Mesenchymal stem cell (in vitro differentiated cells and primary cell): ENCODE data around the gene EPB42.
A peak's percentile ranks its signal among the peaks of the same experiment; 100 is the strongest.

Experiments
- DNase-seq: peaks from one replicate; pipeline ENCODE4 v3.0.0-alpha.2; 2013
- H2AFZ ChIP-seq: one replicate; pipeline ENCODE4 v1.6.1; 2013; ENCODE audit warnings: low read depth, mild to moderate bottlenecking, control low read depth, inconsistent platforms, low read length, moderate library complexity
- H2AK5ac ChIP-seq: 2 replicates; pipeline ENCODE4 v1.6.1; 2013; ENCODE audit warnings: low read length, moderate library complexity, mild to moderate bottlenecking, inconsistent platforms; ENCODE audit not compliant: severe bottlenecking
- H2BK120ac ChIP-seq: one replicate; pipeline ENCODE4 v1.6.1; 2013; ENCODE audit warnings: low read depth, mild to moderate bottlenecking, inconsistent platforms, low read length, moderate library complexity
- H2BK12ac ChIP-seq, 2 experiments: one replicate each; pipeline ENCODE4 v1.6.1; 2013; ENCODE audit warnings: inconsistent platforms in 2 of 2, low read length in 2 of 2, mild to moderate bottlenecking in 2 of 2, moderate library complexity in 2 of 2, control low read depth in 1 of 2
- H2BK15ac ChIP-seq: one replicate; pipeline ENCODE4 v1.6.1; 2013; ENCODE audit warnings: mild to moderate bottlenecking, low read depth, inconsistent platforms; ENCODE audit not compliant: poor library complexity, severe bottlenecking
- H2BK5ac ChIP-seq: 2 replicates; pipeline ENCODE4 v1.6.1; 2013; ENCODE audit warnings: low read depth, mild to moderate bottlenecking, low read length, control low read depth, inconsistent platforms; ENCODE audit not compliant: poor library complexity, severe bottlenecking
- H3K14ac ChIP-seq, 2 experiments: one replicate each; pipeline ENCODE4 v1.6.1; 2013; ENCODE audit warnings: inconsistent platforms in 2 of 2, low read length in 2 of 2, control low read depth in 1 of 2, mild to moderate bottlenecking in 1 of 2, moderate library complexity in 1 of 2
- H3K18ac ChIP-seq, 2 experiments: one replicate each; pipeline ENCODE4 v1.6.1; 2013; ENCODE audit warnings: inconsistent platforms in 2 of 2, low read length in 2 of 2, control low read depth in 1 of 2, low read depth in 1 of 2, mild to moderate bottlenecking in 1 of 2
- H3K23ac ChIP-seq, 2 experiments: one replicate each; pipeline ENCODE4 v1.6.1; 2013; ENCODE audit warnings: inconsistent platforms in 2 of 2, low read length in 2 of 2, mild to moderate bottlenecking in 2 of 2, moderate library complexity in 2 of 2, control low read depth in 1 of 2
- H3K27ac ChIP-seq: 2 replicates; pipeline ENCODE4 v1.5.1; 2013; ENCODE audit warnings: mild to moderate bottlenecking, moderate library complexity, low read length, control low read depth, inconsistent platforms; ENCODE audit not compliant: poor library complexity, severe bottlenecking
- H3K27me3 ChIP-seq, 2 experiments: 2 replicates each; pipeline versions ENCODE4 v1.6.1 to v1.7.0; 2013; ENCODE audit warnings: low read length in 2 of 2, mild to moderate bottlenecking in 2 of 2, moderate library complexity in 2 of 2, control low read depth in 1 of 2, inconsistent platforms in 1 of 2; ENCODE audit not compliant: control insufficient read depth in 1 of 2, insufficient read depth in 1 of 2
- H3K36me3 ChIP-seq, 2 experiments: 2 replicates each; pipeline versions ENCODE4 v1.6.1 to v1.7.0; 2013; ENCODE audit warnings: low read length in 2 of 2, control low read depth in 1 of 2, inconsistent platforms in 1 of 2, low read depth in 1 of 2, mild to moderate bottlenecking in 1 of 2; ENCODE audit not compliant: insufficient read depth in 2 of 2, control insufficient read depth in 1 of 2
- H3K4ac ChIP-seq, 2 experiments: one replicate each; pipeline ENCODE4 v1.6.1; 2013; ENCODE audit warnings: inconsistent platforms in 2 of 2, low read length in 2 of 2, mild to moderate bottlenecking in 2 of 2, moderate library complexity in 2 of 2, control low read depth in 1 of 2, low read depth in 1 of 2
- H3K4me1 ChIP-seq: 2 replicates; pipeline ENCODE4 v1.6.1; 2013; ENCODE audit warnings: low read depth, low read length, control low read depth; ENCODE audit not compliant: control insufficient read depth, insufficient read depth
- H3K4me2 ChIP-seq: 2 replicates; pipeline ENCODE4 v1.6.1; 2013; ENCODE audit warnings: low read length, mild to moderate bottlenecking, inconsistent platforms; ENCODE audit not compliant: poor library complexity, severe bottlenecking
- H3K4me3 ChIP-seq, 2 experiments: 2 replicates each; pipeline versions ENCODE4 v1.5.1 to v1.7.0; 2013; ENCODE audit warnings: low read length in 2 of 2, mild to moderate bottlenecking in 2 of 2, control low read depth in 1 of 2, low read depth in 1 of 2; ENCODE audit not compliant: insufficient read depth in 1 of 2
- H3K79me1 ChIP-seq: replicated peaks from 2 replicates; pipeline ENCODE4 v1.6.1; 2013; ENCODE audit warnings: mild to moderate bottlenecking, control low read depth, low read length, inconsistent platforms; ENCODE audit not compliant: poor library complexity, severe bottlenecking
- H3K9ac ChIP-seq: 2 replicates; pipeline ENCODE4 v1.7.0; 2013; ENCODE audit warnings: mild to moderate bottlenecking, low read length, moderate library complexity
- H3K9me3 ChIP-seq: 2 replicates; pipeline ENCODE4 v1.7.0; 2013; ENCODE audit warnings: mild to moderate bottlenecking, low read length; ENCODE audit not compliant: control insufficient read depth
- H4K8ac ChIP-seq: one replicate; pipeline ENCODE4 v1.6.1; 2013; ENCODE audit warnings: inconsistent platforms, mild to moderate bottlenecking, low read length, moderate library complexity
- H4K91ac ChIP-seq: one replicate; pipeline ENCODE4 v1.6.1; 2013; ENCODE audit warnings: mild to moderate bottlenecking, low read length, inconsistent platforms
- WGBS: methylation state at CpG from one replicate; pipeline ENCODE4 v1.1.7; 2013; ENCODE audit warnings: mixed read lengths; 5-methylcytosine and 5-hydroxymethylcytosine counted together

EPB42 gene

GRCh38 chr15:43212299-43212698, 8.5 kb downstream of the EPB42 start:
- H2BK15ac ChIP-seq, result no peak overlapping the region
- no peak for DNase-seq
- H3K4me2 ChIP-seq, result no peak overlapping the region
- H2BK12ac ChIP-seq, result no peak overlapping the region
- H3K9me3 ChIP-seq, result no peaks in the 10 kb centered on the region
- H3K27ac ChIP-seq, result no peak overlapping the region
- no peaks in the 10 kb centered on the region for H3K79me1 ChIP-seq
- H3K18ac ChIP-seq, result no peak overlapping the region
- H3K4me1 ChIP-seq, result no peaks in the 10 kb centered on the region
- no peak overlapping the region for H2BK120ac ChIP-seq
- no peaks in the 10 kb centered on the region for H3K36me3 ChIP-seq
- no peak overlapping the region for H3K23ac ChIP-seq
- no peak overlapping the region for H4K8ac ChIP-seq
- H2AK5ac ChIP-seq, result no peak overlapping the region
- H3K27me3 ChIP-seq, result peaks cover 54 to 79% of the 10 kb centered on the region in 2 experiments
- H2BK5ac ChIP-seq, result no peak overlapping the region
- no peak overlapping the region for H3K4me3 ChIP-seq
- WGBS, result 95% methylated on average over 8 of the region's 8 CpGs
- no peak overlapping the region for H2AFZ ChIP-seq
- no peak overlapping the region for H3K14ac ChIP-seq
- H3K4ac ChIP-seq, result no peak overlapping the region
- no peak overlapping the region for H4K91ac ChIP-seq
- H3K9ac ChIP-seq, result no peak overlapping the region

GRCh38 chr15:43211224-43211735, 9.5 kb downstream of the EPB42 start:
- H3K23ac ChIP-seq, result peak overlapping the region in 1 of 2 experiments; percentile 1
- H3K27ac ChIP-seq, result no peak overlapping the region
- H3K9me3 ChIP-seq, result no peaks in the 10 kb centered on the region
- 91% methylated on average over 4 of the region's 4 CpGs for WGBS
- H3K18ac ChIP-seq, result no peak overlapping the region
- no peaks in the 10 kb centered on the region for H3K4me1 ChIP-seq
- H3K14ac ChIP-seq, result no peak overlapping the region
- H3K4me2 ChIP-seq, result no peak overlapping the region
- no peak overlapping the region for H2BK12ac ChIP-seq
- H4K91ac ChIP-seq, result no peak overlapping the region
- no peak for DNase-seq
- no peak overlapping the region for H2BK5ac ChIP-seq
- peaks cover 63 to 81% of the 10 kb centered on the region in 2 experiments for H3K27me3 ChIP-seq
- no peak overlapping the region for H3K4me3 ChIP-seq
- no peak overlapping the region for H2BK120ac ChIP-seq
- no peak overlapping the region for H4K8ac ChIP-seq
- no peaks in the 10 kb centered on the region for H3K36me3 ChIP-seq
- H3K9ac ChIP-seq, result no peak overlapping the region
- no peak overlapping the region for H2BK15ac ChIP-seq
- no peak overlapping the region for H2AFZ ChIP-seq
- no peak overlapping the region for H3K4ac ChIP-seq
- H3K79me1 ChIP-seq, result no peaks in the 10 kb centered on the region
- no peak overlapping the region for H2AK5ac ChIP-seq

DNA sequence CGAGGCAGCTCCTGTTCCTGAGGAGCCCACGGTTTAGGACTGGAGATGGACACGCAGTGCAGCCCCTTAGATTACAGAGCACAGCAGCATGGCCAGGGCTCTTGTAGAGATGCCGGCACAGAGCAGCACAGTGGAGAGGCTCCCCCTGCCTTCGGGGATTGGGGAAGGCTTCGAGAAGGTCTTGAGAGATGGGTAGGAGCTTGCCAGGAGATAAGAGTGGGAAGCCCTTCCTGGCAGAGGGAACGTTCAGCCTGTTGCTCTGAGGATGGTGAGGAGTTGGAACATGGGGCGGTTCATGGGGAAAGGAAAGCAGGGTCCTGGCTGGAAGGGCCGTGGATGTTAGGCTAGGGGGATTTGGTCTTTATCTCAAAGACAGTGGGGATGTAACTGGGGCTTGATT, 10.0 kb downstream of the EPB42 start:
- Histone ChIP-seq H2BK15ac (no peak overlapping the region), H4K8ac (no peak overlapping the region), H2AK5ac (no peak overlapping the region), H3K36me3 (no peaks in the 10 kb centered on the region), H2BK120ac (no peak overlapping the region), H3K4me3 (no peak overlapping the region), H2BK5ac (no peak overlapping the region), H2AFZ (no peak overlapping the region), H3K27ac (no peak overlapping the region), H3K23ac (no peak overlapping the region), H3K4me2 (no peak overlapping the region), H3K9me3 (no peaks in the 10 kb centered on the region), H3K18ac (no peak overlapping the region), H3K9ac (no peak overlapping the region), H4K91ac (no peak overlapping the region), H3K79me1 (no peaks in the 10 kb centered on the region), H3K27me3 (peaks cover 68 to 84% of the 10 kb centered on the region in 2 experiments), H3K4me1 (no peaks in the 10 kb centered on the region), H3K4ac (no peak overlapping the region), H3K14ac (no peak overlapping the region), H2BK12ac (no peak overlapping the region)
- 75% methylated on average over 9 of the region's 9 CpGs for WGBS
- no peak for DNase-seq

- Histone ChIP-seq H3K9ac (no peak overlapping the region), H3K36me3 (no peaks in the 10 kb centered on the region), H2BK120ac (no peak overlapping the region), H2BK5ac (no peak overlapping the region), H3K4me1 (no peaks in the 10 kb centered on the region), H4K91ac (no peak overlapping the region), H3K9me3 (no peaks in the 10 kb centered on the region), H3K4ac (no peak overlapping the region), H2AFZ (no peak overlapping the region), H3K27me3 (peaks cover 69 to 87% of the 10 kb centered on the region in 2 experiments), H2BK15ac (no peak overlapping the region), H2BK12ac (no peak overlapping the region), H3K27ac (no peak overlapping the region), H4K8ac (no peak overlapping the region), H3K14ac (no peak overlapping the region), H3K23ac (no peak overlapping the region), H3K4me2 (no peak overlapping the region), H2AK5ac (no peak overlapping the region), H3K79me1 (no peaks in the 10 kb centered on the region), H3K18ac (no peak overlapping the region), H3K4me3 (no peak overlapping the region)
- DNase-seq, result no peak
- WGBS, result 87% methylated on average over 13 of the region's 15 CpGs
Observed at GRCh38 chr15:43210172-43210745, 10.6 kb downstream of the EPB42 start.
